NOMO-1 (cell line): ENCODE measurements around the gene PRADC1.
"Not testable (repeated sequence)": the region's sequence is repeated elsewhere in the genome, so short reads cannot be mapped to it uniquely, and the experiment has no call there.

Experiments
- DNase-seq, 2 experiments: peaks; one replicate each; lab custom pipeline; 2025; ENCODE audit not compliant: unreplicated experiment in 2 of 2; lab: John Stamatoyannopoulos, UW

The PRADC1 gene

DNA sequence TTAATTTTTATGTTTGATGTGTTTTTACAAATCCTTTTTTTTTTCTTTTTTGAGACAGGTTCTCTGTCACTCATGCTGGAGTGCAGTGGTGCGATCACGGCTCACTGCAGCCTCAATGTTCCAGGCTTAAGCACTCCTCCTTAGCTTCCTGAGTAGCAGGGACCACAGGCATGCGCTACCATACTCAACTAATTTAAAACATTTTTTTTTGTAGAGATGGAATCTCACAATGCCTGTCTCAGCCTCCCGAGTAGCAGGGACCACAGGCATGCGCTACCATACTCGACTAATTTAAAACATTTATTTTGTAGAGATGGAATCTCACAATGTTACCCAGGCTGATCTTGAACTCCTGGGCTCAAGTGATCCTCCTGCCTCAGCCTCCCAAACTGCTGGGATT, 27.4 kb downstream of the PRADC1 start:
- DNase-seq: no peak

DNA sequence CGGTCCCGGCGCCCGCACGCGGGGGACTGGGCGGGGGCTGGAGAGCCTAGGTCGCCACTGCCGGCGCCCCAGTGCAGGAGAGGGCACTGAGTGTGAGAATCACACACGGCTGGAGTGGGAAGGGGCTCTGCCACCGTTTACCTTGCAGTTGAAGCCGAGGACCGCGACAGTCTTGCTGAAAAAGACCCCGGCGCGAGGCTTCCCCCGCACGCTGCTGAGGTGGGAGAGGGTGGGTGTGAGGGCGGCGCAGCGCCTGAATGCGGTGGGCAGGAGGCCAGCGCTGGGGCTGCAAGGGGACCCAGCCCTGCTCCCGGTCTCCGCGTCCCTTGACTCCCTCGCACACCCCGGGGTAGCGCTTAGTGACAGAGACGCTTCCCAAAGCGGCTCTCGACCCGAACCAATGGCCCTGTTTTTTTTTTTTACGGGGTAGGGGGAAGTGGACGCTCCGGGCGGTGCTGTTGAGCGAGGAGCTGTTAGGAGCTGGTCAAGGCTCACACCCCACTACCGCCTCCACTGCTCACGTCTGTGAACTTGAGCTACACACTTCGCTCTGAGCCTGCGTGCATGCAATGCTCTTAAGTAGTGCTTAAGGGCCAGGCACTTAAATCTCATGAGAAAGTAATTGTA, 29.9 kb downstream of the PRADC1 start:
- DNase-seq: no peak

- DNase-seq: no peak
These were observed 30.6 kb downstream of the PRADC1 start, which contains the start of gene NOTO for GRCh38 chr2:73202156-73203054. Gene NOTO, plus strand, starts transcription at chr2:73202574. Its CDS starts 93 bp downstream, at chr2:73202667.

DNA sequence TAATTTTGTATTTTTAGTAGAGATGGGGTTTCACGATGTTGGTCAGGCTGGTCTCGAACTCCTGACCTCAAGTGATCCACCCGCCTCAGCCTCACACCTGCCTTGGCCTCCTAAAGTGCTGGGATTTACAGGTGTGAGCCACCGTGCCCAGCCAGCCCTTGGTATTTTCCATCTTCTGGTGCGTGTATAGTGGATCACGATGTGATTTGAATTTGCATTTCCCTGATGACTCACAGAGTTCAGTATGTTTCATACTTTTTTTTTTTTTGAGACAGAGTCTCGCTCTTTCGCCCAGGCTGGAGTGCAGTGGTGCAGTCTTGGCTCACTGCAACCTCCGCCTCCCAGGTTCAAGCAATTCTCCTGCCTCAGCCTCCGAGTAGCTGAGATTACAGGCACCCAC, 32.8 kb downstream of the PRADC1 start:
- DNase-seq: not testable (repeated sequence)

DNA sequence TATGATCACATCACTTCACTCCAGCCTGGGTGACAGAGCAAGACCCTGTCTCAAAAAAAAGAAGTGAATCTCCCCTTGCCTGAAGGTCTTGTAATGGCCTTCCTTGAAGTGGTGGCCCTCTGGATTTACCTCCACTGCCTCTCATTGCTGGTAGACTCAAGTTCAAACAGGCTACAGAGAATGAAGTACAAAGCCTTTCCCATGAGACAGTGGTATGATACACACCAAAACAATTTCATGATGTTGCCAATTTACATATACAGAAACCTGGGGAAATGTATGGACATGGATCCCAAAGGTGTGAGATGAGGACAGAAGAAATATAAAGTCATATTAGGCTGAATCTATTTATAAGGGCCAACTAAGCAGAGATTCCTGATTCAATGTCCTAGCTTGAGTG, 35.5 kb downstream of the PRADC1 start:
- DNase-seq: no peak

- DNase-seq: no peak
These were observed 45.5 kb downstream of the PRADC1 start for GRCh38 chr2:73187549-73187948.

DNA sequence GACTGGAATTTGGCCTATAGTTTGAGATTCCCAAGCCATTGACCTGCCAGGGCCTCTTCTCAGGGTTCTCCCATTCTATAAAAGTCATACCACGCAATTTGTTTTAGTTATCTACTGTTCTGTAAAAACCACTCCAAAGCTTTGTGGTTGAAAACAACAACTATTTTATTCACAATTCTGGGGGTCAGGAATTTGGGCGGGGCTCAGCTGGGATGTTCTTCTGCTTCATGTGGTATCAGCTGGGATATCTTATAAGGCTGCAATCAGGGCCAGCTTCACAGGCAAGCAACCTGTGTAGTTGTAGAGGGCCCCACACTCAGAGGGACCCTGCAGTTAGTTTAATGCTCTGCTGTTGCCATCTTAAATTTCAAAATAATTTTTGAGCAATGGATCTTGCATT, 47.1 kb downstream of the PRADC1 start:
- DNase-seq: no peak
